Activated naive CD4-positive, alpha-beta T cell treated with Interleukin-2 at 50 U/mL for 16 hours (primary cell): ENCODE measurements around the gene CEACAM6.
A peak's percentile ranks its signal among the peaks of the same experiment; 100 is the strongest.

Source experiments
- DNase-seq: peaks from one replicate; pipeline ENCODE4 v3.0.0-alpha.2; 2020

CEACAM6 gene

GRCh38 chr19:41799444-41800000, 44.2 kb downstream of the CEACAM6 start:
- no peak for DNase-seq

- no peak for DNase-seq
Observed at GRCh38 chr19:41801031-41801430, 45.7 kb downstream of the CEACAM6 start.

GRCh38 chr19:41801792-41802211, 46.5 kb downstream of the CEACAM6 start:
- no peak for DNase-seq

- DNase-seq, result no peak
Observed at GRCh38 chr19:41802770-41803169, 47.4 kb downstream of the CEACAM6 start.

GRCh38 chr19:41804336-41804735, 49.0 kb downstream of the CEACAM6 start:
- no peak for DNase-seq

- DNase-seq, result no peak
Observed at GRCh38 chr19:41807176-41807575, 51.8 kb downstream of the CEACAM6 start.

GRCh38 chr19:41808663-41809566, 53.6 kb downstream of the CEACAM6 start:
- DNase-seq, result no peak

GRCh38 chr19:41810301-41810700, 55.0 kb downstream of the CEACAM6 start:
- DNase-seq, result no peak

- no peak for DNase-seq
Observed at GRCh38 chr19:41811036-41811435, 55.7 kb downstream of the CEACAM6 start.

- DNase-seq, result no peak
Observed at GRCh38 chr19:41811981-41812380, 56.7 kb downstream of the CEACAM6 start.

GRCh38 chr19:41813911-41814310, 58.6 kb downstream of the CEACAM6 start:
- DNase-seq, result no peak

GRCh38 chr19:41815301-41815700, 60.0 kb downstream of the CEACAM6 start:
- no peak for DNase-seq

GRCh38 chr19:41816761-41817160, 61.4 kb downstream of the CEACAM6 start:
- no peak for DNase-seq

GRCh38 chr19:41821003-41821735, 65.8 kb downstream of the CEACAM6 start:
- DNase-seq, result peak; percentile 33
